DOHH2 (cell line): ENCODE measurements around the gene AP3S1.

Experiments
- EZH2phosphoT487 ChIP-seq: fragments of 200-600 bp; sonication (generic); IDR thresholded peaks from 2 replicates; pipeline ENCODE4 v1.6.1; 2017; ENCODE audit warnings: borderline replicate concordance, mild to moderate bottlenecking, antibody characterized with exemption, low read length, moderate library complexity, mixed read lengths
- TF ChIP-seq, protein P1 (sequence below): fragments of 200-600 bp; sonication (generic); IDR thresholded peaks from one replicate; pipeline ENCODE4 v1.5.1; 2014; ENCODE audit warnings: antibody characterized with exemption, mild to moderate bottlenecking, low read depth, low read length; ENCODE audit not compliant: poor library complexity, severe bottlenecking

DNA sequence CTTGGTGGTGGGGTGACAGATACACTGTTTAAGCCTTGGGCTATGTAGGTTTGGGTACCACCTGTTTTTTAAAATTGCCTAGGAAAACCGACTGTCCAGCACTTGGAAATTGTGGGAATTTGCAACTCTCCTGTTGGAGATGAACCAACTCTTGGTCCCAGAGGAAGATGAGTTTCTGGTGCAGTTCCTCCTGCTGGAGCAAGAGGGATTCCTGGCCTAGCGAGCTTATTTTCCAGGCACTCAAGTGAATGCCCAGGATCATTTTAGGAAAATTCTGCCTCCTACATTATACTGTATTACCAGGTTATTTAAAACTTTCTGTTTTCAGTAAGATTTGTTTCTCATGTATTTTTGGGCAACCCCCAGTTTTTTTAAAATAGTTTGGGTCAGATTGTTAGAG, 33.7 kb downstream of the AP3S1 start:
- TF ChIP-seq, protein P1, sequence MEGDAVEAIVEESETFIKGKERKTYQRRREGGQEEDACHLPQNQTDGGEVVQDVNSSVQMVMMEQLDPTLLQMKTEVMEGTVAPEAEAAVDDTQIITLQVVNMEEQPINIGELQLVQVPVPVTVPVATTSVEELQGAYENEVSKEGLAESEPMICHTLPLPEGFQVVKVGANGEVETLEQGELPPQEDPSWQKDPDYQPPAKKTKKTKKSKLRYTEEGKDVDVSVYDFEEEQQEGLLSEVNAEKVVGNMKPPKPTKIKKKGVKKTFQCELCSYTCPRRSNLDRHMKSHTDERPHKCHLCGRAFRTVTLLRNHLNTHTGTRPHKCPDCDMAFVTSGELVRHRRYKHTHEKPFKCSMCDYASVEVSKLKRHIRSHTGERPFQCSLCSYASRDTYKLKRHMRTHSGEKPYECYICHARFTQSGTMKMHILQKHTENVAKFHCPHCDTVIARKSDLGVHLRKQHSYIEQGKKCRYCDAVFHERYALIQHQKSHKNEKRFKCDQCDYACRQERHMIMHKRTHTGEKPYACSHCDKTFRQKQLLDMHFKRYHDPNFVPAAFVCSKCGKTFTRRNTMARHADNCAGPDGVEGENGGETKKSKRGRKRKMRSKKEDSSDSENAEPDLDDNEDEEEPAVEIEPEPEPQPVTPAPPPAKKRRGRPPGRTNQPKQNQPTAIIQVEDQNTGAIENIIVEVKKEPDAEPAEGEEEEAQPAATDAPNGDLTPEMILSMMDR = no peak
- no peak for TF ChIP-seq EZH2phosphoT487
